Activated naive CD4-positive, alpha-beta T cell treated with anti-CD3 and anti-CD28 coated beads, Interleukin-2, amount 10 ng/mL, durations not matched to agents 7 days and 5 days (primary cell): ENCODE data around the gene DNAJB8.

Experiments
- CTCF ChIA-PET: fragments of 350-600 bp; sonication (Branson Sonifier 250); formaldehyde crosslinking; loops from one replicate; lab custom pipeline; 2021; ENCODE audit warnings: antibody characterized with exemption; lab: Charles Lee
- DNase-seq: peaks from one replicate; pipeline ENCODE4 v3.0.0-alpha.2; 2020
- H3K27ac Mint-ChIP-seq: one replicate; pipeline ENCODE4 v1.8.0; 2021; ENCODE audit warnings: mild to moderate bottlenecking, moderate library complexity, mixed read lengths
- H3K27me3 Mint-ChIP-seq: one replicate; pipeline ENCODE4 v1.8.0; 2021; ENCODE audit warnings: mild to moderate bottlenecking, mixed read lengths
- H3K36me3 Mint-ChIP-seq: one replicate; pipeline ENCODE4 v1.8.0; 2021; ENCODE audit warnings: mixed read lengths
- H3K4me1 Mint-ChIP-seq: one replicate; pipeline ENCODE4 v1.8.0; 2021; ENCODE audit warnings: mixed read lengths
- H3K4me3 Mint-ChIP-seq: one replicate; pipeline ENCODE4 v1.8.0; 2021; ENCODE audit warnings: mild to moderate bottlenecking, moderate library complexity, mixed read lengths
- H3K9me3 Mint-ChIP-seq: one replicate; pipeline ENCODE4 v1.8.0; 2021; ENCODE audit warnings: mixed read lengths

DNAJB8 gene

GRCh38 chr3:128413413-128414205 is 53.1 kb downstream of the DNAJB8 start:
- Mint-ChIP-seq H3K27me3 (no peaks in the 10 kb centered on the region), H3K4me1 (no peaks in the 10 kb centered on the region), H3K36me3 (no peaks in the 10 kb centered on the region), H3K27ac (no peak overlapping the region), H3K4me3 (no peak overlapping the region), H3K9me3 (no peaks in the 10 kb centered on the region)
- DNase-seq, result no peak
- CTCF ChIA-PET, result no interaction called here

- H3K4me1 Mint-ChIP-seq, result no peaks in the 10 kb centered on the region
- H3K27ac Mint-ChIP-seq, result no peak overlapping the region
- H3K36me3 Mint-ChIP-seq, result no peaks in the 10 kb centered on the region
- CTCF ChIA-PET, result no interaction called here
- no peak overlapping the region for H3K4me3 Mint-ChIP-seq
- no peaks in the 10 kb centered on the region for H3K9me3 Mint-ChIP-seq
- no peaks in the 10 kb centered on the region for H3K27me3 Mint-ChIP-seq
- no peak for DNase-seq
Measured at GRCh38 chr3:128413003-128413370, 53.7 kb downstream of the DNAJB8 start.
